Measurements from ENCODE around the gene PIGQ. TPM values are rescaled to one million over a fixed set of nuclear protein-coding genes. Genes with fewer than 3 reads are reported as not detected.

The PIGQ gene
- total and polyA plus RNA-seq, 2 experiments from 2014 or later = 30.2 to 62.3 TPM

DNA sequence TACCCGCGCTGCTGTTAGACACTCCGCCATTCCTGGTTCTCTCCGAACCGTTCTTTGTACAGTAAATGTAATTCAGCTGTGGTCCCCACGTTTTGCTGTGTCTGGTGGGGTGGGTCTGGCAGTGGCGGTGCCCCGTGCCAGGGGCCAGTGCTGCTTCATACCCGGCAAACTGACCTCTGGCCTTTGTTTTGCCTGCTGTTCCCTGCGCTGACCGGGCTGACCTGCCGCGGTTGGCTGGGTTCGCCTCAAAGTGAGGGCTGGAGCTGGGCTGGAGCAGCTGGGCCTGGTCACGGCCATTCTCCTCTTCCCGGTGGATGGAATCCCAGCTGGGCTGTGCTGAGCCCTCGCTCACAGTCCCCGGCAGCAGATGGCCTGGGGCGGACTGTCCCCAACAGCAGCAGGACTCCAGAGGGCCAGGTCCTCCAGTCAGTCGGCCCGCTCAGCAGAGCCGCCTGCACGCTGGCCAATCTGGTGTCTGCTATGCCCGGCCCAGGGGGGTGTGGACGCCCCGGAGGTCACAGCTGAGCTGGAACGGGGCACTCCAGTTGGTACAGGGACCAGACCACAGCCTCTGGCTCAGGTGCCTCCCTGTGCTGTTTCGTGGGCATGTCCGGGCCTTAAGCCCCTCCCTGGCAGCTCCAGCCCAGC is 59.5 kb downstream of the PIGQ start:
- Histone ChIP-seq H3K79me2 (replicated peaks; ENCODE audit: insufficient read depth) (no peaks in the 10 kb centered on the region), H3K27ac (ENCODE audit: low read depth) (no peak overlapping the region), H3K4me3 (no peak overlapping the region), H3K27me3 (ENCODE audit: insufficient read depth) (no peaks in the 10 kb centered on the region), H4K20me1 (replicated peaks; ENCODE audit: insufficient read depth) (0 out of 2 replicates have a peak, but pooled peaks cover 4% of the 10 kb centered on the region), H3K36me3 (ENCODE audit: insufficient read depth) (no peaks in the 10 kb centered on the region), H2AFZ (no peak overlapping the region), H3K4me1 (ENCODE audit: insufficient read depth) (peaks cover 13% of the 10 kb centered on the region), H3K4me2 (peak overlapping the region; percentile 74; the same call in 1 of the 2 replicates), H3K9me2 (ENCODE audit: insufficient read depth) (no peaks in the 10 kb centered on the region), H3F3A (replicated peaks; ENCODE audit: low read depth) (0 out of 2 replicates have a peak, but pooled peaks cover 1% of the 10 kb centered on the region)
- DNase-seq (ENCODE audit: low spot score) (no peak), ATAC-seq (no peak)
- H3K27me3 Mint-ChIP-seq (ENCODE audit: insufficient read depth, low read depth, poor library complexity) = peaks cover 16% of the 10 kb centered on the region
- TF ChIP-seq, protein P1, sequence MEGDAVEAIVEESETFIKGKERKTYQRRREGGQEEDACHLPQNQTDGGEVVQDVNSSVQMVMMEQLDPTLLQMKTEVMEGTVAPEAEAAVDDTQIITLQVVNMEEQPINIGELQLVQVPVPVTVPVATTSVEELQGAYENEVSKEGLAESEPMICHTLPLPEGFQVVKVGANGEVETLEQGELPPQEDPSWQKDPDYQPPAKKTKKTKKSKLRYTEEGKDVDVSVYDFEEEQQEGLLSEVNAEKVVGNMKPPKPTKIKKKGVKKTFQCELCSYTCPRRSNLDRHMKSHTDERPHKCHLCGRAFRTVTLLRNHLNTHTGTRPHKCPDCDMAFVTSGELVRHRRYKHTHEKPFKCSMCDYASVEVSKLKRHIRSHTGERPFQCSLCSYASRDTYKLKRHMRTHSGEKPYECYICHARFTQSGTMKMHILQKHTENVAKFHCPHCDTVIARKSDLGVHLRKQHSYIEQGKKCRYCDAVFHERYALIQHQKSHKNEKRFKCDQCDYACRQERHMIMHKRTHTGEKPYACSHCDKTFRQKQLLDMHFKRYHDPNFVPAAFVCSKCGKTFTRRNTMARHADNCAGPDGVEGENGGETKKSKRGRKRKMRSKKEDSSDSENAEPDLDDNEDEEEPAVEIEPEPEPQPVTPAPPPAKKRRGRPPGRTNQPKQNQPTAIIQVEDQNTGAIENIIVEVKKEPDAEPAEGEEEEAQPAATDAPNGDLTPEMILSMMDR (conservative IDR thresholded peaks at IDR 0.05; ENCODE audit: low read depth in 2 of 2) = no peak
- TF ChIP-seq, protein P2, sequence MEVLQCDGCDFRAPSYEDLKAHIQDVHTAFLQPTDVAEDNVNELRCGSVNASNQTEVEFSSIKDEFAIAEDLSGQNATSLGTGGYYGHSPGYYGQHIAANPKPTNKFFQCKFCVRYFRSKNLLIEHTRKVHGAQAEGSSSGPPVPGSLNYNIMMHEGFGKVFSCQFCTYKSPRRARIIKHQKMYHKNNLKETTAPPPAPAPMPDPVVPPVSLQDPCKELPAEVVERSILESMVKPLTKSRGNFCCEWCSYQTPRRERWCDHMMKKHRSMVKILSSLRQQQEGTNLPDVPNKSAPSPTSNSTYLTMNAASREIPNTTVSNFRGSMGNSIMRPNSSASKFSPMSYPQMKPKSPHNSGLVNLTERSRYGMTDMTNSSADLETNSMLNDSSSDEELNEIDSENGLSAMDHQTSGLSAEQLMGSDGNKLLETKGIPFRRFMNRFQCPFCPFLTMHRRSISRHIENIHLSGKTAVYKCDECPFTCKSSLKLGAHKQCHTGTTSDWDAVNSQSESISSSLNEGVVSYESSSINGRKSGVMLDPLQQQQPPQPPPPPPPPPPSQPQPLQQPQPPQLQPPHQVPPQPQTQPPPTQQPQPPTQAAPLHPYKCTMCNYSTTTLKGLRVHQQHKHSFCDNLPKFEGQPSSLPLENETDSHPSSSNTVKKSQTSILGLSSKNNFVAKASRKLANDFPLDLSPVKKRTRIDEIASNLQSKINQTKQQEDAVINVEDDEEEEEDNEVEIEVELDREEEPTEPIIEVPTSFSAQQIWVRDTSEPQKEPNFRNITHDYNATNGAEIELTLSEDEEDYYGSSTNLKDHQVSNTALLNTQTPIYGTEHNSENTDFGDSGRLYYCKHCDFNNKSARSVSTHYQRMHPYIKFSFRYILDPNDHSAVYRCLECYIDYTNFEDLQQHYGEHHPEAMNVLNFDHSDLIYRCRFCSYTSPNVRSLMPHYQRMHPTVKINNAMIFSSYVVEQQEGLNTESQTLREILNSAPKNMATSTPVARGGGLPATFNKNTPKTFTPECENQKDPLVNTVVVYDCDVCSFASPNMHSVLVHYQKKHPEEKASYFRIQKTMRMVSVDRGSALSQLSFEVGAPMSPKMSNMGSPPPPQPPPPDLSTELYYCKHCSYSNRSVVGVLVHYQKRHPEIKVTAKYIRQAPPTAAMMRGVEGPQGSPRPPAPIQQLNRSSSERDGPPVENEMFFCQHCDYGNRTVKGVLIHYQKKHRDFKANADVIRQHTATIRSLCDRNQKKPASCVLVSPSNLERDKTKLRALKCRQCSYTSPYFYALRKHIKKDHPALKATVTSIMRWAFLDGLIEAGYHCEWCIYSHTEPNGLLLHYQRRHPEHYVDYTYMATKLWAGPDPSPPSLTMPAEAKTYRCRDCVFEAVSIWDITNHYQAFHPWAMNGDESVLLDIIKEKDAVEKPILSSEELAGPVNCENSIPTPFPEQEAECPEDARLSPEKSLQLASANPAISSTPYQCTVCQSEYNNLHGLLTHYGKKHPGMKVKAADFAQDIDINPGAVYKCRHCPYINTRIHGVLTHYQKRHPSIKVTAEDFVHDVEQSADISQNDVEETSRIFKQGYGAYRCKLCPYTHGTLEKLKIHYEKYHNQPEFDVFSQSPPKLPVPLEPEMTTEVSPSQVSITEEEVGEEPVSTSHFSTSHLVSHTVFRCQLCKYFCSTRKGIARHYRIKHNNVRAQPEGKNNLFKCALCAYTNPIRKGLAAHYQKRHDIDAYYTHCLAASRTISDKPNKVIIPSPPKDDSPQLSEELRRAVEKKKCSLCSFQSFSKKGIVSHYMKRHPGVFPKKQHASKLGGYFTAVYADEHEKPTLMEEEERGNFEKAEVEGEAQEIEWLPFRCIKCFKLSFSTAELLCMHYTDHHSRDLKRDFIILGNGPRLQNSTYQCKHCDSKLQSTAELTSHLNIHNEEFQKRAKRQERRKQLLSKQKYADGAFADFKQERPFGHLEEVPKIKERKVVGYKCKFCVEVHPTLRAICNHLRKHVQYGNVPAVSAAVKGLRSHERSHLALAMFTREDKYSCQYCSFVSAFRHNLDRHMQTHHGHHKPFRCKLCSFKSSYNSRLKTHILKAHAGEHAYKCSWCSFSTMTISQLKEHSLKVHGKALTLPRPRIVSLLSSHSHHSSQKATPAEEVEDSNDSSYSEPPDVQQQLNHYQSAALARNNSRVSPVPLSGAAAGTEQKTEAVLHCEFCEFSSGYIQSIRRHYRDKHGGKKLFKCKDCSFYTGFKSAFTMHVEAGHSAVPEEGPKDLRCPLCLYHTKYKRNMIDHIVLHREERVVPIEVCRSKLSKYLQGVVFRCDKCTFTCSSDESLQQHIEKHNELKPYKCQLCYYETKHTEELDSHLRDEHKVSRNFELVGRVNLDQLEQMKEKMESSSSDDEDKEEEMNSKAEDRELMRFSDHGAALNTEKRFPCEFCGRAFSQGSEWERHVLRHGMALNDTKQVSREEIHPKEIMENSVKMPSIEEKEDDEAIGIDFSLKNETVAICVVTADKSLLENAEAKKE (CRISPR knock-in tag; IDR thresholded peaks at IDR 0.05) = no peak
- no peak for TF ChIP-seq POLR2AphosphoS5 (IDR thresholded peaks at IDR 0.05; ENCODE audit: low read depth)
- no peak for TF ChIP-seq EZH2 (IDR thresholded peaks at IDR 0.05; ENCODE audit: low read depth, unreplicated experiment)
- TF ChIP-seq CREB1 (CRISPR knock-in tag; IDR thresholded peaks at IDR 0.05; ENCODE audit: low read depth) = no peak
- TF ChIP-seq STAT1 (IDR thresholded peaks at IDR 0.05; ENCODE audit: unreplicated experiment) = no peak
- TF ChIP-seq, protein P3, sequence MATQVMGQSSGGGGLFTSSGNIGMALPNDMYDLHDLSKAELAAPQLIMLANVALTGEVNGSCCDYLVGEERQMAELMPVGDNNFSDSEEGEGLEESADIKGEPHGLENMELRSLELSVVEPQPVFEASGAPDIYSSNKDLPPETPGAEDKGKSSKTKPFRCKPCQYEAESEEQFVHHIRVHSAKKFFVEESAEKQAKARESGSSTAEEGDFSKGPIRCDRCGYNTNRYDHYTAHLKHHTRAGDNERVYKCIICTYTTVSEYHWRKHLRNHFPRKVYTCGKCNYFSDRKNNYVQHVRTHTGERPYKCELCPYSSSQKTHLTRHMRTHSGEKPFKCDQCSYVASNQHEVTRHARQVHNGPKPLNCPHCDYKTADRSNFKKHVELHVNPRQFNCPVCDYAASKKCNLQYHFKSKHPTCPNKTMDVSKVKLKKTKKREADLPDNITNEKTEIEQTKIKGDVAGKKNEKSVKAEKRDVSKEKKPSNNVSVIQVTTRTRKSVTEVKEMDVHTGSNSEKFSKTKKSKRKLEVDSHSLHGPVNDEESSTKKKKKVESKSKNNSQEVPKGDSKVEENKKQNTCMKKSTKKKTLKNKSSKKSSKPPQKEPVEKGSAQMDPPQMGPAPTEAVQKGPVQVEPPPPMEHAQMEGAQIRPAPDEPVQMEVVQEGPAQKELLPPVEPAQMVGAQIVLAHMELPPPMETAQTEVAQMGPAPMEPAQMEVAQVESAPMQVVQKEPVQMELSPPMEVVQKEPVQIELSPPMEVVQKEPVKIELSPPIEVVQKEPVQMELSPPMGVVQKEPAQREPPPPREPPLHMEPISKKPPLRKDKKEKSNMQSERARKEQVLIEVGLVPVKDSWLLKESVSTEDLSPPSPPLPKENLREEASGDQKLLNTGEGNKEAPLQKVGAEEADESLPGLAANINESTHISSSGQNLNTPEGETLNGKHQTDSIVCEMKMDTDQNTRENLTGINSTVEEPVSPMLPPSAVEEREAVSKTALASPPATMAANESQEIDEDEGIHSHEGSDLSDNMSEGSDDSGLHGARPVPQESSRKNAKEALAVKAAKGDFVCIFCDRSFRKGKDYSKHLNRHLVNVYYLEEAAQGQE (IDR thresholded peaks at IDR 0.05; ENCODE audit: unreplicated experiment) = no peak
- no peak for TF ChIP-seq NANOG (IDR thresholded peaks at IDR 0.05; ENCODE audit: borderline replicate concordance)
- no peak for TF ChIP-seq ZNF114 (CRISPR knock-in tag; IDR thresholded peaks at IDR 0.05)
- TF ChIP-seq ZNF331 (CRISPR knock-in tag; IDR thresholded peaks at IDR 0.05; ENCODE audit: low read depth) = no peak
- TF ChIP-seq EZH2phosphoT487 (IDR thresholded peaks at IDR 0.05; ENCODE audit: unreplicated experiment) = no peak
- TF ChIP-seq JUNB (IDR thresholded peaks at IDR 0.05; ENCODE audit: unreplicated experiment) = no peak
- TF ChIP-seq, protein P4, sequence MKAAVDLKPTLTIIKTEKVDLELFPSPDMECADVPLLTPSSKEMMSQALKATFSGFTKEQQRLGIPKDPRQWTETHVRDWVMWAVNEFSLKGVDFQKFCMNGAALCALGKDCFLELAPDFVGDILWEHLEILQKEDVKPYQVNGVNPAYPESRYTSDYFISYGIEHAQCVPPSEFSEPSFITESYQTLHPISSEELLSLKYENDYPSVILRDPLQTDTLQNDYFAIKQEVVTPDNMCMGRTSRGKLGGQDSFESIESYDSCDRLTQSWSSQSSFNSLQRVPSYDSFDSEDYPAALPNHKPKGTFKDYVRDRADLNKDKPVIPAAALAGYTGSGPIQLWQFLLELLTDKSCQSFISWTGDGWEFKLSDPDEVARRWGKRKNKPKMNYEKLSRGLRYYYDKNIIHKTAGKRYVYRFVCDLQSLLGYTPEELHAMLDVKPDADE (IDR thresholded peaks at IDR 0.05) = no peak
- peak overlapping the region; percentile 77 for H3K27ac Mint-ChIP-seq
- no peaks in the 10 kb centered on the region; the same call in 2 of the 3 replicates for H3K36me3 Mint-ChIP-seq (ENCODE audit: low read depth)
- no peaks in the 10 kb centered on the region for H3K9me3 Mint-ChIP-seq
- H3K4me3 Mint-ChIP-seq = no peak overlapping the region
- peaks cover 17% of the 10 kb centered on the region for H3K4me1 Mint-ChIP-seq

All from GM23338 (cell line).